ENCODE data around the gene HCFC1.

Gene HCFC1

DNA sequence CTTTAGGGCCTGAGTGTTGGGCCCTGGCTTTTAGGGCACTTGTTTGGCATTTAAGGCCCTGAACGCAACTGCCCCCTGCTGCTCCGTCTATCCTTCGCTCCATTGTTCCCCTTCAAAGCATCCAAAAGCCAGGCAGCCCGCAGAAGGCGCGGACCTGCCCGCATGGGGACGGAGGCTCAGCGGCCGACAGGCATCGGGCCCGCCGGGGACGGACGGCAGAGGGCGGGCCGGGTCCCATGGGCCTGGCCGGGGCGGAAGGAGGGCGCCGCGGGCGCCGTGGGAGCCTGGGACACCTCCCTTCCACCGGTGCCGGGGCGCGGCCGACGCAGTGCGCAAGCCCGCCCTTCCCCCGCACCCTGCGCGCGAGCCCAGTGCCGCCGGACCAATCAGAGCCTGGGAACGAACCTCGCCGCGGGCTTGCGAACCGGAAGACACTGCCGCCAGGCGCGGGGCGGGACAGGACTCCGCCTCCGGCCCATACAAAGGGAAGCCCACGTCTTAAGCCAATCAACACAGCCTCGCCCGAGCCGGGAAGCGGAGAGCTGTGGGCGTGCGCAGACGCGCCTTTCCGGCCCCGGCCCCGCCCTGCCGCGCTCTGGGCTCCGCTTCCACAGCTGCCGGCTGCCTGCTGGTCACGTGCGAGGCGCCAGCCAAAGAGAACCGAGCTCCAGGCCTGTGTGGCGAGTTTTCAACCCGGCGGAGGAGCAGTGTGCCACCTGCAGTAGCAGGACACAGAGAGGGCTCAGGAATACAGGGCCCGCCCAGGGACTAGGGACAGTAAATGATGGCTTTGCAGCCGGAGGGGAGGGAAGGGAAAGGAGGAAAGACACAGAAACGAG is 43.5 kb downstream of the HCFC1 start:
- TF ChIP-seq POLR2A (IDR thresholded peaks at IDR 0.05; ENCODE audit: low read depth, low read length): peak; percentile 55
- FAIRE-seq (peak; percentile 66), DNase-seq (ENCODE audit: insufficient read length, low spot score) (peak; percentile 99)

- no peak for TF ChIP-seq POLR2A (IDR thresholded peaks at IDR 0.05; ENCODE audit: low read depth, low read length)
- FAIRE-seq (no peak), DNase-seq (ENCODE audit: insufficient read length, low spot score) (no peak)
Measured at GRCh38 chrX:153927672-153927921, 44.0 kb downstream of the HCFC1 start.

GRCh38 chrX:153926858-153927671 is 44.6 kb downstream of the HCFC1 start:
- no peak for FAIRE-seq
- peak; percentile 10; the same call in 1 of the 2 replicates for TF ChIP-seq POLR2A (IDR thresholded peaks at IDR 0.05; ENCODE audit: low read depth, low read length)
- DNase-seq (ENCODE audit: insufficient read length, low spot score): no peak

DNA sequence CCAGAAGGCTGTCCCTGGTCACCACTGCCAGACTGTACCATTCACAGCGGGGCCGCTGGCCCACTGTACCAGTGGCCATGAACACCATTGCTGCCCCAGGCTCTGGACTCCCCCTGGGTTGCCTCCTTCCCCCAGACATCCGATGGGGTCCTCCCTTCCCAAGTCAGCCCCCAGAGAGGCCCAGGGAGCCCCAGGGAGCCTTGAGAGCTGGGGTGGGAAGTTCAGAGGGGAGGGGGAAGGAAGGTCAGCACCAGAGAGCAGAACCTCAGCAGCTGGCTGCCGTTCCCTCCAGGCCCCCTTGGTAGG is 45.1 kb downstream of the HCFC1 start:
- DNase-seq (ENCODE audit: insufficient read length, low spot score) (no peak), FAIRE-seq (no peak)
- TF ChIP-seq POLR2A (IDR thresholded peaks at IDR 0.05; ENCODE audit: low read depth, low read length): no peak

DNA sequence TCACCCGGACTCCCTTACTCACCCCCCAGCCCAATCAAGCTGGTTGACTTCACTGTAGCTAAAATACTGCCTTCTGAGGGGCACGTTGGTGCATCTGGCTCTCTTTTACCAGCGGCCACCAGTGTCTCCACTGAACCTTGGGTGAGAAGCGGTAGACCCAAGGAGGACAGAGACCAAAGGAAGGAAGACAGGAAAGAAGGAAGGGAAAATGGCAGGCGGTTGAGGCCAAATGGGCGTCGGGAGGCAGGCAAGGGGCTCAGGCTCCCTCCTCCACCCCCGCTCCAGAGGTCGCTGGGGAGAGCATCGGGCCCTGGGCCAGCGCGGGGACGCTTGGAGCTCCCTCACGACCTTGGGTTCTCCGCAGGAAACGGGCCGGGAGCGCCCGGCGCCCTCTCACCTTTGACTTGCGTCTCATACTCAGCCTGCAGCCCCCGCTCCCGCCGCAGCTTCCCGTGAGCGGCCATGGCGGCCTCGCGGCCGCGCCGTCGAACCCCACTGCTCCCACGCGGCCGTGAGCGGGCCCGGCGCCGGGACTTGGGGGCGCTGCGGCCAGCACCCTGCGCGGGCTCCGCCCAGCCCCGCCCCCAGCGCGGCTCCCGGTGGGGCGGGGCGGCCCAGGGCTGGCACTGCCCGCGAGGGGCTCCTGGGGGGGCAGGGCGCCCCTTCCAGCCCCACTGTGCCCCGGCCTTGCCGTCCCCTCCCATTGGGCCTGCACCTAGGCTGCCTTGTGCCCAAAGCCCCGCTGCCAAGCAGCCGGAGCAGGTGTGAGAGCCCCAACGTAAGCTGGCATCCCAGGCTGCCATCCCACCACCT is 45.7 kb downstream of the HCFC1 start, which contains the start of gene ARHGAP4:
ARHGAP4 (minus strand) TSS at position 526 of the 813 bp plus-strand sequence; CDS start at position 464, 62 bp downstream.
- TF ChIP-seq POLR2A (IDR thresholded peaks at IDR 0.05; ENCODE audit: low read depth, low read length): no peak
- FAIRE-seq: no peak
- DNase-seq (ENCODE audit: insufficient read length, low spot score): no peak

GRCh38 chrX:153925387-153925738 is 46.3 kb downstream of the HCFC1 start:
- no peak for DNase-seq (ENCODE audit: insufficient read length, low spot score)
- TF ChIP-seq POLR2A (IDR thresholded peaks at IDR 0.05; ENCODE audit: low read depth, low read length): no peak
- no peak for FAIRE-seq

DNA sequence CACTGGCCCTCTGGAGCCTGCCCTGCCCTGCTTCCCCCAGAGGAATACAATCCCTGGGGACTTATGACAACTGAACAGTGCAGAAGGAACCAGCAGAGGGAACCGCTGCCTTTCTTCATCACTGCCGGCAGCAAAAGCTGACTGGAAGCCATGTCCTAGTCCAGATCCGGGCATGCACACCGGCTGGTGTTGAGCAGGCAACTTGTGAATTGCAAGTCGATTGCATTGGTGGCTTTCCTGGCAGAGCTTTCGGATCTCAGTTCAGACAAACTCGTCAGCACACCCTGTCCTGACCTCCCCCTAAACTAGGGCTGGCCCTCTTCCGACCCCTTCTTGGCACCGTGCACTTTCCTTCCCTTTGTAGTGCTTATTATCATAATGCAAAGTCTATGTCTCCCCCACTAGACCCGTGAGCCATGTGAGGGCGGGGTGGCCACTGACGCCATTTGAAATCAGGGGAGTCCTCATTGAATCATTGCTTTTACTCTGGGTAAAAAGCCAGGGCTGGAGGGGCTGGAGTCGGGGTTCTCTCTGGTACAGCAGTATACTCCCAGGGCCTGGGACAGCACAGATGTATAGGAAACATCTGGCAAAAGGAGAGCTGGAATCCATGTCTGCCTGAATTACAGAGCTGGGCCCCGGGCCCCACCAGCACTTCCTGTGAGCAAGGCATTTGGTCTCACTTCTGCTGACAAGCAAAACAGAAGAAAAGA is 47.3 kb downstream of the HCFC1 start:
- no peak for TF ChIP-seq POLR2A (IDR thresholded peaks at IDR 0.05; ENCODE audit: low read depth, low read length)
- peak; percentile 78 for DNase-seq (ENCODE audit: insufficient read length, low spot score)
- no peak for FAIRE-seq

DNA sequence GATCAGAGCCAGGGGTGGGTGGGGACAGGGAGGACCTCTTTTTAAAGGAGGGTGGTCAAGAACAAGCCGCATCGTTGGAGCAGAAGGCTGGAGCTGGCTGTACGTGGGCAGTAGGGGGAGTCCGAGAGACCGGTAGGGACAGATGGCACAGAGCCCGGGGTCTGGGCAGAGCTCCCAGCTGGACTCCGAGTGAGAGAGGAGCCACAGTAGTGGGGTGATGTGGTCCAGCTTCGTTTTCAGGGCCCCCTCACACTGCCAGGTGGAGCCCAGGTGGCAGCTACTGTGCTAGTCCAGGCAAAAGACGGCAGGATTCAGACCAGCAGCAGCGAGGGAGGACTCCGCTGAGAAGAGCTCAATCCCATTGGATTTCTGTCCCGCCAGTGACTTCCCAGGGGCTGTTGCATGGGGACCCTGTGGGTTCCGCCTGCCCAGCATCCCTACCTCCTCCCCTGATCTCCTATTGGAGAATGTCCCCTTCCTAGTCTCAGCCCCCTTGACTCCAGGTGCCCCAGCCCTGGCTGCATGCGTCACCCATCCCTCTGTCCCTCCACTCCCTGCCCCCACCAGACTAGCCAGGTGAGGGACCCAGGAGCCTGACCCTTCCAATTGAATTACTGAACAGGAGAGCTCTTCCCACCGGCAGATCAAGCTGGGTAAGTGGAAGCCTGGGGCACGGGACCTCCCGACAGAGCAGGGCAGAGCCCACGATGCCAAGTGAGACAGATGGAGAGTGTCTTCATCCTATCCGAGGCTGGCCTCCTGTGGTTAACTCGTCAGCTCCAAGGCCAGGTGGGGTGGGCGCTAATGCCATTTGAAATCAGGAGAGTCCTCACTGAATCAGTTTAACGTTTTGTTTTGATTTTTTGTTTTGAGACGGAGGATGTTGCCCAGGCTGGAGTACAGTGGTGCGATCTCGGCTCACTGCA is 48.4 kb downstream of the HCFC1 start:
- DNase-seq (ENCODE audit: insufficient read length, low spot score) (peak; percentile 75), FAIRE-seq (no peak)
- TF ChIP-seq POLR2A (IDR thresholded peaks at IDR 0.05; ENCODE audit: low read depth, low read length): no peak

GRCh38 chrX:153921511-153922446 is 49.8 kb downstream of the HCFC1 start:
- DNase-seq (ENCODE audit: insufficient read length, low spot score) (no peak), FAIRE-seq (no peak)
- no peak for TF ChIP-seq POLR2A (IDR thresholded peaks at IDR 0.05; ENCODE audit: low read depth, low read length)

DNA sequence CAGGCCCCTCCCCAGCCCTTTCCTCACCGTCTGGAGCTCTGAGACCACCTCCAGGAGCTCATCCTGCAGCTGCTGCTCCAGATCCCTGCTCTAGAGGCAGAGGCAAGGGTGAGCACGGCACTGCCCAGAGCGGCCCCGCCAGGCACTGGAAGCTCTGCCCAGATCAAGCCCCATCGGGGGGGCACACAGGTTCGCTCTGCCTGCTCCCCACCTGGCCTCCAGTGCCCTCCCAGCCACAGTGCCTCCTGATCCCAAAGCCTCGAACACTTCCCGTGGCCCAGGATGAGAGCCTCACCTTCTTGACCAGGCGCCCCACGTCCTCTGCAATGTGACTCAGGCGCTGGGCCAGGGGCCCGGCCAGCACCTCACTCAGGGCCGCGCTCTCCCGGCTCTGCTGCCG is 50.5 kb downstream of the HCFC1 start:
- no peak for TF ChIP-seq POLR2A (IDR thresholded peaks at IDR 0.05; ENCODE audit: low read depth, low read length)
- no peak for DNase-seq (ENCODE audit: insufficient read length, low spot score)
- no peak for FAIRE-seq

GRCh38 chrX:153920546-153920945 is 51.1 kb downstream of the HCFC1 start:
- DNase-seq (ENCODE audit: insufficient read length, low spot score) (no peak), FAIRE-seq (no peak)
- no peak for TF ChIP-seq POLR2A (IDR thresholded peaks at IDR 0.05; ENCODE audit: low read depth, low read length)

DNA sequence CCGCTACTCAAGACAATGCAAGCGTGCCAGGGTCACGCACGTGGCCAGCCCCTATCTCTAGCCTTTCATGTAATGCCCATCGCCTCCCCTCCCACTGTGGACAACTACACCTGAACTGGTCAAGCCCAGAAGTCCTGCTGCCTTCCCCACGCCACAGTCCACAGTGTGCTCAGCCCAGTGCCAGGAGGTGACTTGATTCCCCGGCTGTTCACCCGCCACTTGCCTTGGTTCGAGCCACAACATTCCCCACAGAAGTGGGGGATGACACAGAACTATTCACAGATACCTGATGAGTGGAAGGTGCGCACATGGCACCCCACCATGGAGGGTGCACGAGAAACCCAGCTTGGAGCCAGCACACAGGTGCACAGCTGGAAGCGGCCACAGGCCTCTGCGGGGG is 52.3 kb downstream of the HCFC1 start:
- FAIRE-seq (no peak), DNase-seq (ENCODE audit: insufficient read length, low spot score) (no peak)
- TF ChIP-seq POLR2A (IDR thresholded peaks at IDR 0.05; ENCODE audit: low read depth, low read length): no peak
